Endothelial cell of umbilical vein (primary cell): ENCODE data around the gene EEA1. TPM values are rescaled to one million over a fixed set of nuclear protein-coding genes. Genes with fewer than 3 reads are reported as not detected.

Source experiments
- BruUV-seq: library from RNA; stranded (reverse); fragments of 400-500 nt; replicated peaks from 2 replicates; lab custom pipeline; 2021; lab: Mats Ljungman, UMichigan
- CTCF ChIA-PET: fragments of 300-600, 350-600 bp; sonication (Branson Sonifier 250); formaldehyde crosslinking; loops from one replicate; lab custom pipeline; 2021; ENCODE audit warnings: antibody characterized with exemption, inconsistent platforms; lab: Charles Lee
- POLR2A ChIA-PET: fragments of 300-600, 350-600 bp; sonication (Branson Sonifier 250); formaldehyde crosslinking; loops from one replicate; lab custom pipeline; 2021; ENCODE audit warnings: antibody characterized with exemption, inconsistent platforms; lab: Charles Lee
- DNase-seq: peaks from one replicate; pipeline ENCODE4 v3.0.0-alpha.2; 2011; ENCODE audit warnings: low read depth, low spot score
- FAIRE-seq: peaks from 2 replicates; lab custom pipeline; 2011; peaks lifted over from hg19 to GRCh38; lab: Jason Lieb, UNC
- H2AFZ ChIP-seq: 2 replicates; pipeline ENCODE4 v1.6.0; 2012; ENCODE audit warnings: low read depth, low read length, control low read depth, inconsistent platforms
- H3K27ac ChIP-seq: 2 replicates; pipeline ENCODE4 v1.5.1; 2011; ENCODE audit warnings: low read depth, mild to moderate bottlenecking, control low read depth, low read length, moderate library complexity; ENCODE audit not compliant: insufficient read depth
- H3K27me3 ChIP-seq, 2 experiments: 2 replicates each; pipeline versions ENCODE4 v1.6.0 to v1.6.1; 2011; ENCODE audit warnings: low read length in 2 of 2, mixed read lengths in 1 of 2; ENCODE audit not compliant: control insufficient read depth in 2 of 2, insufficient read depth in 2 of 2
- H3K36me3 ChIP-seq, 2 experiments: 2 replicates in 1 of 2; 3 replicates in 1 of 2; pipeline ENCODE4 v1.5.1; 2011; ENCODE audit warnings: low read length in 2 of 2, mild to moderate bottlenecking in 1 of 2, moderate library complexity in 1 of 2; ENCODE audit not compliant: control insufficient read depth in 2 of 2, insufficient read depth in 2 of 2; ENCODE audit errors: extremely low read depth in 1 of 2
- H3K4me1 ChIP-seq: 3 replicates; pipeline ENCODE4 v1.5.1; 2011; ENCODE audit warnings: mild to moderate bottlenecking, low read length; ENCODE audit not compliant: control insufficient read depth, insufficient read depth; ENCODE audit errors: extremely low read depth
- H3K4me2 ChIP-seq: 2 replicates; pipeline ENCODE4 v1.6.1; 2011; ENCODE audit warnings: low read length, control low read depth, mixed read lengths; ENCODE audit not compliant: insufficient read depth
- H3K4me3 ChIP-seq, 3 experiments: fragments of 200-600 bp in 1 of 3; sonication (generic), shearing (Covaris generic) in 1 of 3; replicated peaks in 1 of 3; 2 replicates each; pipeline ENCODE4 v1.5.1; 2011 to 2016; ENCODE audit warnings: control low read depth in 3 of 3, low read length in 3 of 3, mild to moderate bottlenecking in 2 of 3, inconsistent platforms in 1 of 3, low read depth in 1 of 3, moderate library complexity in 1 of 3; ENCODE audit not compliant: insufficient read depth in 1 of 3
- H3K79me2 ChIP-seq: 2 replicates; pipeline ENCODE4 v1.6.0; 2012; ENCODE audit warnings: low read length, inconsistent platforms; ENCODE audit not compliant: control insufficient read depth, insufficient read depth
- H3K9ac ChIP-seq: replicated peaks from 2 replicates; pipeline ENCODE3; 2011; ENCODE audit warnings: low read length, control low read depth; ENCODE audit not compliant: insufficient read depth; ENCODE audit errors: extremely low read depth
- H3K9me1 ChIP-seq: replicated peaks from 3 replicates; pipeline ENCODE4 v1.6.0; 2011; ENCODE audit warnings: mild to moderate bottlenecking, low read length; ENCODE audit not compliant: control insufficient read depth, insufficient read depth; ENCODE audit errors: extremely low read depth
- H3K9me3 ChIP-seq: replicated peaks from 2 replicates; pipeline ENCODE4 v1.5.1; 2012; ENCODE audit warnings: low read length, inconsistent platforms; ENCODE audit not compliant: control insufficient read depth, insufficient read depth
- H4K20me1 ChIP-seq: replicated peaks from 2 replicates; pipeline ENCODE3; 2011; ENCODE audit warnings: mild to moderate bottlenecking, low read length; ENCODE audit not compliant: control insufficient read depth, insufficient read depth; ENCODE audit errors: extremely low read depth
- EZH2 ChIP-seq: IDR thresholded peaks from 2 replicates; pipeline ENCODE4 v1.6.1; 2012; ENCODE audit warnings: borderline replicate concordance, low read depth, mild to moderate bottlenecking, moderate library complexity, low read length, inconsistent platforms; ENCODE audit not compliant: severe bottlenecking
- FOS ChIP-seq: IDR thresholded peaks from 2 replicates; pipeline ENCODE4 v1.6.1; 2011; ENCODE audit warnings: mild to moderate bottlenecking, low read length, moderate library complexity, borderline replicate concordance; ENCODE audit not compliant: insufficient read depth
- GATA2 ChIP-seq: IDR thresholded peaks from 2 replicates; pipeline ENCODE4 v1.7.0; 2011; ENCODE audit warnings: low read depth, mild to moderate bottlenecking, moderate library complexity, mixed read lengths, low read length; ENCODE audit not compliant: insufficient read length, insufficient read depth
- JUN ChIP-seq: IDR thresholded peaks from 2 replicates; pipeline ENCODE4 v1.6.1; 2011; ENCODE audit warnings: borderline replicate concordance, low read depth; ENCODE audit not compliant: insufficient read length, insufficient read depth
- MYC ChIP-seq: IDR thresholded peaks from one replicate; pipeline ENCODE4 v1.6.1; 2011; ENCODE audit warnings: mild to moderate bottlenecking, low read depth, low read length
- POLR2A ChIP-seq: IDR thresholded peaks from 2 replicates; pipeline ENCODE4 v1.6.1; 2012; ENCODE audit warnings: low read depth, mild to moderate bottlenecking, control low read depth, low read length
- POLR2AphosphoS5 ChIP-seq: IDR thresholded peaks from 2 replicates; pipeline ENCODE4 v1.6.1; 2012; ENCODE audit warnings: low read depth, mild to moderate bottlenecking, control low read depth, low read length, moderate library complexity; ENCODE audit not compliant: insufficient read depth
- dilution Hi-C: fragments of 300-500 bp; cut with MboI; formaldehyde crosslinking; loops from one replicate; pipeline ENCODE4 v1.15.0; 2019; ENCODE audit warnings: low sequenced_read_pairs; ENCODE audit not compliant: extremely low pct_ligation_motif_present
- intact Hi-C: fragments of 100-400 bp; cut with micrococcal nuclease; formaldehyde crosslinking; loops from one replicate; pipeline ENCODE4 v1.10.0; 2022
- polyA plus RNA-seq, 4 experiments: library from polyadenylated mRNA; depleted of rRNA in 3 of 4; stranded (reverse) in 3 of 4; unstranded in 1 of 4; fragments of >200 nt; gene quantifications; 2 replicates each; pipeline versions ENCODE4 v1.2.1 to v1.2.3, GENCODE V29; 2011 to 2012; ENCODE audit warnings: missing spikeins in 1 of 4
- total RNA-seq: library from RNA; stranded (reverse); gene quantifications from 2 replicates; pipeline ENCODE4 v1.2.3, GENCODE V29; 2021
- TF ChIP-seq, protein P1 (sequence below), 2 donors: IDR thresholded peaks; 1 replicate in 1 of 2; 2 replicates in 1 of 2; pipeline ENCODE4 v1.5.1; 2011; ENCODE audit warnings: low read length in 2 of 2, mild to moderate bottlenecking in 2 of 2, moderate library complexity in 2 of 2, control low read depth in 1 of 2, inconsistent platforms in 1 of 2, low read depth in 1 of 2; ENCODE audit not compliant: insufficient read depth in 1 of 2; ENCODE audit errors: extremely low read depth in 1 of 2
- TF ChIP-seq, protein P2 (sequence below): IDR thresholded peaks from 2 replicates; pipeline ENCODE4 v1.6.1; 2011; ENCODE audit not compliant: insufficient read depth, insufficient read length

EEA1 gene
- total and polyA plus RNA-seq, 2 donors (not counting 3 experiments of a cell fraction or from before 2014, with no cell fraction given): 2.6 to 38.8 TPM

DNA sequence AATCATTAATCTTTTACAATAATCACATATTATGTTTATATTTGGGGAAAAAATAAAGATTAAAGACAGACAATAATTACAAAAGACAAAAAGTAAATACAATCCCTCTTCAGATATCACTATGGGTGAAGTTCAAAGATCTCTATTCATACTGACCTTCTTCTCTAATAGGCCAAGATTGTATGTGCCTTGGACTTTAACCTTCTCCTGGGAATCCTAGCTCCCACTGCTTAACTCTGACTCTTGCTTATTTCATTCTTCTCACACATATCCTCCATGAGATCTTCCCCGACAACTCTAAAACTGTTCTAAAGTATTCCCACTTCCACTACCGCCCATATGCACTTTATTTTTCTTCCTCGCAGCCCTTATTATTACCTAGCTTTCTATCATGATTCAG is 83.8 kb downstream of the EEA1 start:
- DNase-seq: no peak
- intact Hi-C loops: no loop called here

More for the DNA sequence above, 83.8 kb downstream of the EEA1 start:
- ChIA-PET CTCF (interaction anchor here (0.7 to 5.0 kb wide), 5 partner anchors 9 to 18 kb away, joined by 3 to 26 read pairs (median 5); no protein-coding TSS in a partner anchor), POLR2A (no interaction called here)
- peaks cover 0 to 11% of the 10 kb centered on the region in 2 experiments for H3K36me3 ChIP-seq
- H4K20me1 ChIP-seq: no peaks in the 10 kb centered on the region
- dilution Hi-C loops: no loop called here
- H3K9me1 ChIP-seq: no peaks in the 10 kb centered on the region
- no peaks in the 10 kb centered on the region for H3K27me3 ChIP-seq
- no peaks in the 10 kb centered on the region for H3K4me1 ChIP-seq
- no peak overlapping the region for H3K27ac ChIP-seq
- no peak overlapping the region for H3K9ac ChIP-seq
- no peak for FAIRE-seq
- no peaks in the 10 kb centered on the region for H3K79me2 ChIP-seq
- no peak overlapping the region for H2AFZ ChIP-seq
- no TSS peak for BruUV-seq
- H3K4me3 ChIP-seq: no peak overlapping the region
- no peaks in the 10 kb centered on the region for H3K9me3 ChIP-seq
- no peak overlapping the region for H3K4me2 ChIP-seq
- TF ChIP-seq POLR2A (no peak), MYC (no peak), JUN (no peak), POLR2AphosphoS5 (no peak), EZH2 (no peak), GATA2 (no peak), FOS (no peak)
- TF ChIP-seq, protein P1, sequence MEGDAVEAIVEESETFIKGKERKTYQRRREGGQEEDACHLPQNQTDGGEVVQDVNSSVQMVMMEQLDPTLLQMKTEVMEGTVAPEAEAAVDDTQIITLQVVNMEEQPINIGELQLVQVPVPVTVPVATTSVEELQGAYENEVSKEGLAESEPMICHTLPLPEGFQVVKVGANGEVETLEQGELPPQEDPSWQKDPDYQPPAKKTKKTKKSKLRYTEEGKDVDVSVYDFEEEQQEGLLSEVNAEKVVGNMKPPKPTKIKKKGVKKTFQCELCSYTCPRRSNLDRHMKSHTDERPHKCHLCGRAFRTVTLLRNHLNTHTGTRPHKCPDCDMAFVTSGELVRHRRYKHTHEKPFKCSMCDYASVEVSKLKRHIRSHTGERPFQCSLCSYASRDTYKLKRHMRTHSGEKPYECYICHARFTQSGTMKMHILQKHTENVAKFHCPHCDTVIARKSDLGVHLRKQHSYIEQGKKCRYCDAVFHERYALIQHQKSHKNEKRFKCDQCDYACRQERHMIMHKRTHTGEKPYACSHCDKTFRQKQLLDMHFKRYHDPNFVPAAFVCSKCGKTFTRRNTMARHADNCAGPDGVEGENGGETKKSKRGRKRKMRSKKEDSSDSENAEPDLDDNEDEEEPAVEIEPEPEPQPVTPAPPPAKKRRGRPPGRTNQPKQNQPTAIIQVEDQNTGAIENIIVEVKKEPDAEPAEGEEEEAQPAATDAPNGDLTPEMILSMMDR (IDR thresholded peaks at IDR 0.05; ENCODE audit: extremely low read depth in 1 of 2, insufficient read depth in 1 of 2, low read depth in 1 of 2, low read length in 2 of 2): no peak
- TF ChIP-seq, protein P2, sequence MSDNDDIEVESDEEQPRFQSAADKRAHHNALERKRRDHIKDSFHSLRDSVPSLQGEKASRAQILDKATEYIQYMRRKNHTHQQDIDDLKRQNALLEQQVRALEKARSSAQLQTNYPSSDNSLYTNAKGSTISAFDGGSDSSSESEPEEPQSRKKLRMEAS: no peak
